GM18507 (cell line): Measurements from ENCODE around the gene MCC.

Experiments used
- DNase-seq: peaks from one replicate; pipeline ENCODE4 v3.0.0; 2011; ENCODE audit warnings: low read depth; ENCODE audit not compliant: insufficient read length; ENCODE audit errors: extremely low spot score
- FAIRE-seq: peaks from 2 replicates; lab custom pipeline; 2011; peaks lifted over from hg19 to GRCh38; lab: Jason Lieb, UNC

Gene MCC

GRCh38 chr5:113378514-113378913 is 109.7 kb downstream of the MCC start:
- FAIRE-seq: no peak
- no peak for DNase-seq

GRCh38 chr5:113378081-113378480 is 110.2 kb downstream of the MCC start:
- FAIRE-seq (peak; percentile 66), DNase-seq (no peak)

GRCh38 chr5:113376640-113377039 is 111.6 kb downstream of the MCC start:
- no peak for FAIRE-seq
- no peak for DNase-seq

- no peak for FAIRE-seq
These were observed 112.7 kb downstream of the MCC start for GRCh38 chr5:113375480-113376060.

GRCh38 chr5:113373426-113373825 is 114.8 kb downstream of the MCC start:
- no peak for FAIRE-seq
- DNase-seq: no peak

More at GRCh38 chr5:113375480-113376060, 112.7 kb downstream of the MCC start:
- no peak for DNase-seq

- FAIRE-seq (no peak), DNase-seq (no peak)
These were observed 116.5 kb downstream of the MCC start for GRCh38 chr5:113371721-113372196.

GRCh38 chr5:113367586-113367985 is 120.7 kb downstream of the MCC start:
- no peak for FAIRE-seq
- no peak for DNase-seq

- DNase-seq (no peak), FAIRE-seq (no peak)
These were observed 123.8 kb downstream of the MCC start for GRCh38 chr5:113364466-113364865.

GRCh38 chr5:113361701-113362100 is 126.6 kb downstream of the MCC start:
- FAIRE-seq (no peak), DNase-seq (no peak)

- FAIRE-seq (no peak), DNase-seq (no peak)
These were observed 128.8 kb downstream of the MCC start for GRCh38 chr5:113359419-113359818.

GRCh38 chr5:113358696-113359095 is 129.6 kb downstream of the MCC start:
- FAIRE-seq (no peak), DNase-seq (no peak)

- FAIRE-seq (no peak), DNase-seq (no peak)
These were observed 130.4 kb downstream of the MCC start for GRCh38 chr5:113357696-113358476.

- no peak for DNase-seq
- no peak for FAIRE-seq
These were observed 131.8 kb downstream of the MCC start for GRCh38 chr5:113356487-113356886.

- no peak for DNase-seq
- FAIRE-seq: no peak
These were observed 134.2 kb downstream of the MCC start for GRCh38 chr5:113354055-113354454.

- no peak for DNase-seq
- FAIRE-seq: no peak
These were observed 140.7 kb downstream of the MCC start for GRCh38 chr5:113347572-113347971.

GRCh38 chr5:113344973-113345940 is 143.0 kb downstream of the MCC start:
- no peak for FAIRE-seq
- no peak for DNase-seq

- FAIRE-seq (no peak), DNase-seq (no peak)
These were observed 144.9 kb downstream of the MCC start for GRCh38 chr5:113343343-113343742.

GRCh38 chr5:113340537-113340936 is 147.7 kb downstream of the MCC start:
- no peak for DNase-seq
- no peak for FAIRE-seq

GRCh38 chr5:113338628-113339027 is 149.6 kb downstream of the MCC start:
- FAIRE-seq (no peak), DNase-seq (no peak)
